ENCODE measurements around the gene ZXDA. TPM values are rescaled to one million over a fixed set of nuclear protein-coding genes. Genes with fewer than 3 reads are reported as not detected.

The ZXDA gene
- polyA plus RNA-seq, 3 donors from 2014 or later: 0.90 to 2.5 (median 2.3) TPM

DNA sequence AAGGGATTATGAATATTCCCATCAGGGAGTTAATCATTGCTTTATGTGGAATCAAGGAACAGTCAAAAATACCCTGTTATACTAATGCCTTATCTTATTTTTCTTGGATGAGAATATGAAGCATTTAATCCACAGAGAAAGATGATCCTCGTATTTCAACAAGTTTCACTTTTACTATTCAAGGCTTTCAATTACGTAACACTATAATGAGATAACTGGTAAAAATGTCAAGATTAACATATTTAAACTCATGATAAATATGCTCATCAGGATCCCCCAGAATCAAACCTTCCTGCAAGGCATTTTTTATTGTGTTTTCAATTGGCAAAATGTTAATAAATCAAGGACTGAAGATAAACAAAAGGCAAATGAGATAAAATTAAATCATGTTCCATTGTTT, 5.1 kb downstream of the ZXDA start:
- Mint-ChIP-seq H3K27ac (peak overlapping the region in 5 of 6 donors; percentile 23 to 72 (median 62)), H3K9me3 (no peaks in the 10 kb centered on the region), H3K36me3 (no peaks in the 10 kb centered on the region), H3K4me1 (peaks cover 25 to 33% of the 10 kb centered on the region in 2 donors), H3K4me3 (peak overlapping the region; percentile 15 to 83 (median 50)), H3K27me3 (ENCODE audit: low read depth in 3 of 3) (peaks cover 0 to 6% (median 1%) of the 10 kb centered on the region in 3 donors)
- no peak for DNase-seq

DNA sequence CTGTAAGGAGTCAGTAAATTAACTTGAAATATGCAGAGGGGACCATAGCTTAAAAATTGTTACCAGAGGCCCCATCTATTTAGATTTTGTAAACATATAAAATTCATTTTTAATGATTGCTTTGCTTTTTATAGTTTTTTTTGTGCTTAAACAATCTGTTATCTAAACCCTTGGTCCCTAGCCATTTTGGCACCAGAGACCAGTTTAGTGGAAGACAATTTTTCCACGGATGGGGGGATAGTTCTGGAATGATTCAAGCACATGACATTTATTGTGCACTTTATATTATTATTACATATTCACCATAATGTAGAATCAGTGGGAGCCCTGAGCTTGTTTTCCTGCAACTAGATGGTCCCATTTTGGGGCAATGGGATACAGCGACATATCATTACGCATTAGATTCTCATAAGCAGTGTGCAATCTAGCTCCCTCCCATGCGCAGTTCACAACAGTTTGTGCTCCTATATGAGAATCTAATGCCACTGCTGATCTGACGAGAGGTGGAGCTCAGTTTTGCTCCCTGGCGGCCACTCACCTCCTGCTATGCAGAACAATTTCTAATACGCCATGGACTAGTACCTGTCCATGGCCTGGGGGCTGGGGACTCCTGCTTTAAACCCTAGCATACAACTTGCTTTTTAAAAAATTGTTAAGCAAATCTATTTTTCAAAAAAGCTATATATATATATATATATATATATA, 5.9 kb downstream of the ZXDA start:
- Mint-ChIP-seq H3K27me3 (ENCODE audit: low read depth in 3 of 3) (peaks cover 0 to 6% (median 1%) of the 10 kb centered on the region in 3 donors), H3K4me1 (peaks cover 25 to 33% of the 10 kb centered on the region in 2 donors), H3K36me3 (no peaks in the 10 kb centered on the region), H3K27ac (peak overlapping the region in 1 of 6 donors; percentile 25), H3K4me3 (no peak overlapping the region), H3K9me3 (no peaks in the 10 kb centered on the region)
- DNase-seq: no peak

DNA sequence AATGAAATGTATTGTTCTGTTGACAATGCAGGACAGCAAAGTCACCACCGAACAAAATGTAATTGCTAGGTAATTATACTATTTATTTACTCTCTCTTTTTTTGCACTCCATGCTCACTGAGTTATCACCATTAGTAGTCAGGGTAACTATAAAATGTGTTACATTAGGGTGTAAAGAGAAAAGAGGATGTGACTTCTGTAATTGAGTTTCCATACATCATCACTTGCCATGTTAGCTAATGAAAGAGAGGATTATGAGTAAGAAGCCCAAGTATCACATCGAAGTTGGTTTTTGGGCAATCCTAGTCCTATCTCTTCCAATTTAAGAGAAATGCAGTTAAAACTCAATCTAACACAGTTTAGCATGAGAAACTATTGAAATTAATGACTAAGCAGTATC, 7.6 kb downstream of the ZXDA start:
- peaks cover 0 to 9% (median 1%) of the 10 kb centered on the region in 3 donors for H3K27me3 Mint-ChIP-seq (ENCODE audit: low read depth in 3 of 3)
- H3K4me3 Mint-ChIP-seq: no peak overlapping the region
- H3K27ac Mint-ChIP-seq: no peak overlapping the region

DNA sequence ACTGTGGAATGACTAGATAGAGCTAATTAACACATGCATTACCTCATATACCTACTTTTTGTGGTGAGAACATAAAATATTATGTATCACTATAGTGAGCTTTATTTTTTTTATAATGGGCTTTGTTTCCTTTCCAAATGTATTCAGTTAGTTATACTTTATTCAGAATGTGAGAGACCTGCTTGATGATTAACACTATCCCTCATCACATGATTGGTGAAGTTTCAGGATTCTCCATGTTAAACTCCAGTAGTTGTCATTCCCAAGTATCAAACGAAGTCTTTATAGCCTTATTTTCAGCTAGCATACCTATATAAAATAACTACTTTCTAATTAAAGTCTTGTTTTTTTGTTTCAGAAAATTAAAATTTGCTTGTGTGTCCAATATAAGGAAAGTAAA, 8.8 kb downstream of the ZXDA start:
- Mint-ChIP-seq H3K27ac (no peak overlapping the region), H3K27me3 (ENCODE audit: low read depth in 3 of 3) (peaks cover 0 to 9% (median 1%) of the 10 kb centered on the region in 3 donors), H3K9me3 (no peaks in the 10 kb centered on the region), H3K4me3 (no peak overlapping the region), H3K4me1 (peaks cover 12 to 15% of the 10 kb centered on the region in 2 donors), H3K36me3 (no peaks in the 10 kb centered on the region)
- DNase-seq: no peak

More for the DNA sequence above, 7.6 kb downstream of the ZXDA start:
- no peak for DNase-seq
- Mint-ChIP-seq H3K4me1 (peaks cover 19 to 27% of the 10 kb centered on the region in 2 donors), H3K9me3 (no peaks in the 10 kb centered on the region), H3K36me3 (no peaks in the 10 kb centered on the region)

DNA sequence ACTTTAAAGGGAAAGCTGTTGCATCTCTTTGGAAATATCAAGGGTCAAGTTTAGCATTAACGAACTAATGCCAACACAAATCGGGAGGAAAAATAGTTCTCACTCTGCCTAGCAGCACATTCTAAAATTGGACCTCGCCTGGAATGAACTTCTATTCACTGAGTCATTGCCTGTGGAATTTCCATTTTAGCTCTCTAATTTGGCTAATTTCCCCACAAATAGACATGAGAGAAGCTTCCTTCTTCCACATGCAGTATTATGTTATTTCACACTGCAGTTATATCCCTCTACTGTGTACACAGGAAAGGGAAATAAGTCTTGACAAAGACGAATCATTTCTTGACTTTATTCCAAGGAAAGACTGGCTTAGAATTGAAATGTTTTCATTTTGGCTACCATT, 9.3 kb downstream of the ZXDA start:
- no peak for DNase-seq
- no peaks in the 10 kb centered on the region for H3K36me3 Mint-ChIP-seq
- no peaks in the 10 kb centered on the region for H3K9me3 Mint-ChIP-seq
- no peak overlapping the region for H3K27ac Mint-ChIP-seq
- H3K4me1 Mint-ChIP-seq: peaks cover 7 to 10% of the 10 kb centered on the region in 2 donors
- peaks cover 0 to 9% (median 1%) of the 10 kb centered on the region in 3 donors for H3K27me3 Mint-ChIP-seq (ENCODE audit: low read depth in 3 of 3)
- H3K4me3 Mint-ChIP-seq: no peak overlapping the region

DNA sequence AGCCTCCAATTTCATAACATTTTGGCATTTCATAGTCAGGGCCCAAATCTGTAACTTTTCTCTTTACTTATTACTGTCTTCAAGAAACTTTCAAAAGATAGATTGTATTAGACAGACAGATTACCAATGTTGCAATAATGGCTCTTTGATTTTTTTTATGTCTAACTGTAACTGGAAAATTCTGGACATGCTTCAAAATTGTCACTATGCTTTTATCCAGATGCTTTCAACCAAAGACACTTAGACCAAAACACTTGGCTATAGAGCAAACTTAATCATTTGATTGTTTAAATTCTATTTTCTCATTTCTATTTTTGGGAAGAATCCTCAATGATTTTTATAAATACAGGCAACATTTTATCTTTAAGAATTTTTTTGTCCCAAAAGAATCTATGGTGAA, 10.4 kb downstream of the ZXDA start:
- peaks cover 0 to 11% (median 1%) of the 10 kb centered on the region in 3 donors for H3K27me3 Mint-ChIP-seq (ENCODE audit: low read depth in 3 of 3)
- H3K9me3 Mint-ChIP-seq: peaks cover 0 to 2% (median 0%) of the 10 kb centered on the region in 6 donors
- no peak overlapping the region for H3K4me3 Mint-ChIP-seq
- H3K4me1 Mint-ChIP-seq: peaks cover under 1 to 1% of the 10 kb centered on the region in 2 donors
- H3K27ac Mint-ChIP-seq: no peak overlapping the region
- no peaks in the 10 kb centered on the region for H3K36me3 Mint-ChIP-seq
- DNase-seq: no peak

DNA sequence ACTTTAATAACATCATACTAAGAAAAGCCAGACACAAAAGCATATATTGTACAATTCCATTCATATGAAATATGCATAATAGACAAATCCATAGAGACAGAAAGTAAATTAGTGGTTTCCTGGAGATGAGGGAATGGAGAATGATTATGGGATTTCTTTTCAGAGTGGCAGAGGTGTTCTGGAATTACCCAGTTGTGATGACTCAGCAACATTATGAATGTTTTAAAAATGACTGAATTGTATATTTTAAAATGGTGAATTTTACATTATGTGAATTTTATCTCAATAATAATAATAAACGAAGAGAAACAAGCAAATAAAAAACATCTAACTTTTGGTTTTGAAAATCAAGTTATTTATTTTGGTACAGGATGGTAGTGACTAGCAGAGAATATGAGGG, 11.2 kb downstream of the ZXDA start:
- no peak overlapping the region for H3K27ac Mint-ChIP-seq
- no peak for DNase-seq
- H3K4me3 Mint-ChIP-seq: no peak overlapping the region
- peaks cover 0 to 7% of the 10 kb centered on the region in 2 donors for H3K4me1 Mint-ChIP-seq
- H3K9me3 Mint-ChIP-seq: peaks cover 0 to 2% (median 0%) of the 10 kb centered on the region in 6 donors
- no peaks in the 10 kb centered on the region for H3K36me3 Mint-ChIP-seq
- peaks cover 0 to 11% (median 1%) of the 10 kb centered on the region in 3 donors for H3K27me3 Mint-ChIP-seq (ENCODE audit: low read depth in 3 of 3)

DNA sequence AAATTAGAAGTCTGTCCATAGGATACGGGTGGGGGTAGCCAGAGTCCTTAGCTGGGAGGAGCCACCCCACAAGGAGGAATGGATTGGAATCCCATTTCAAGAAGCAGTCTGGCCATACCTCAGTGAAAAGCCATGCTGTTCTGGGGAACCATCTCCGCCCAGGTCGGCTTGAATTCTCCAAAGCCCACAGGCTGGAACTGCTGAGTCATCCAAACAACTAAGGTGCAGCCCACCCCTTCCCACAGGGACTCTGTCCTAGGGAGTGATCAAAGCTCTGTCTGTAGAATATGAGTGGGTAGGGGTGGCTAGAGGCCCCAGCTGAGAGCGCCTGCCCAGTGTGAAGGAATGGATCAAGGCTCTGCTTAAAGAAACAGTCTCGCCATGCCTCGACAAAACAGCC, 38.8 kb downstream of the ZXDA start:
- Mint-ChIP-seq H3K4me1 (no peaks in the 10 kb centered on the region), H3K27me3 (ENCODE audit: low read depth in 3 of 3) (peaks cover 0 to 2% (median 1%) of the 10 kb centered on the region in 3 donors), H3K4me3 (no peak overlapping the region), H3K36me3 (no peaks in the 10 kb centered on the region), H3K27ac (no peak overlapping the region), H3K9me3 (peaks cover 0 to 19% (median 6%) of the 10 kb centered on the region in 6 donors)
- no peak for DNase-seq

Other genes with a start within 250 kb of the ZXDA start
- gene NLRP2B, start 230.2 kb downstream of the ZXDA start, polyA plus RNA-seq: not detected